ENCODE measurements around the gene GADD45G.

GADD45G gene

DNA sequence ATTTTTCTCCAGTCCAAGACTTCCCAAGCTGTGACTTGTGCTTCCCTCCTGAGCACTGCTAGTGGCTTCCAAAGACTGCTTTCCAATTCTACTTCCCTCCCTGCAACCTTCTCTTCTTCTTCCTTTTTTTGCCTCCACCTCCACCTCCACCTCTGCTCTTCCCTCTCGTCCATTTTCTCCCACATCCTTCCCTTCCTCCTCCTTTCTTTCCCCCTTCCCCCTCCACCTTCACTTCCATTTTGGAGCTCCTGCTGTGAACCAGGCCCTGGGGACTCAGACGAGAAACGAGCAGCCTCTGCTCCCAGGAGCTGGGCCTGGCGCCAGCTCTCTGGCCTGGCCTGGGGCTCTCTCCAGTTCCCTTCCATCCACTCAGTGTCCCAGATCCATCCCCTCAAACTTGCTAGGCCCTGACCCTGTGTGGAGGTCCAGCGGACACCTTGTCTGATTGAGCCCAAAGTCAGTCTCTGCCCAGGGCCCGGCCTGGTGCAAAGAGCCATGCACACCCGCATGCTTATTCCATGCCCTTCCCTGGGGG lies 5.6 kb downstream of the GADD45G start:
- DNase-seq, result no peak

DNA sequence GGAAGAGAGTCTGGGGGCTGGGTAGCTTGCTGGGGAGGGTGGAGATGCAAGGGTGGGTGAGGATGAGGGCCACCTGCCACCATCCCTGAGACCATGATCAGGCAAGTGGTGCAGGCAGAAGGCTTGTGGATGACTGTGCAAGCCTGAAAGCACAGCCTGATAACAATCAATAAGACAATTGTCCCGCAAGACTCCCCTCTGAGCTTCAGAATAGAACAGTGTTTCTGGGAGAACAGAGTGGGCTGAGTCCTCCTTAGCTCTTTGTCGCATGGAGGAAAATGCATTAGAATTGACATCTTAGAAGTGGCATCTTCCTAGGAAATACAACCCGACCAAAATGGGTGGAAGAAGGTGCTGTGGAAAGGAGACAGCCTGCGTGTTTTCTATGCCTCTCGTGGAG lies 6.6 kb downstream of the GADD45G start:
- no peak for DNase-seq

DNA sequence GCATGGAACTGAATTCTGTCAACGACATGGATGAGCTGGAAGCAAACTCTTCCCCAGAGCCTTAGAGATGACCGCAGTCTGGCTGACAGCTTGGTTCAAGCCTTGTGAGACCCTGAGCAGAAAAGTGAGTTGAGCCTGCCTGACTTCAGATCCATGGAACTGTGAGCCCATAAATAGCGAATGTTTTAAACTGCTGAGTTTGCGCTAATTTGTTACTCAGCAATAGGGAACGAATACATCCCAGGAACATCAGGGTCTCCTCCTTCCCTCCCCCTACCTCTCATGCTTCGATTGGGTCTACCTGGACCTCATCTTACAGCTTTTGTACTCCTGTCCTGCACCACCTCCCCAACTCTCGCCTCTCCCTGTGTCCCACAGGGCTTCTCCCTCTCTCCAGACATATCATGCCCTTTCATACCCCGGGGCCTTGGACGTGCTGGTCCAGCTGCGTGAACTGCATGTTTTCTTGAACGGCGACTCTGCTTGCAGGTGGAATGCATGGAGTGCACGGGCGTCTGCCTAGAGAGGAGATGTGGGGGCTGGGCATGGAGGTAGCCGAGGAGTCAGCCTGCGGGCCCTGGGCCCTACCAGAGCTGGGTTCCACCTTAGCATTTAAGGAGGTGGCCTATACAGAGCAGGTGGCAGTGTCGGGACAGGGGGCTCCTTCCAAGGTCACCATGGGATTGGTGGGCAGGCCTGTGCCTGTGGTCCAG lies 7.9 kb downstream of the GADD45G start:
- DNase-seq, result no peak

DNA sequence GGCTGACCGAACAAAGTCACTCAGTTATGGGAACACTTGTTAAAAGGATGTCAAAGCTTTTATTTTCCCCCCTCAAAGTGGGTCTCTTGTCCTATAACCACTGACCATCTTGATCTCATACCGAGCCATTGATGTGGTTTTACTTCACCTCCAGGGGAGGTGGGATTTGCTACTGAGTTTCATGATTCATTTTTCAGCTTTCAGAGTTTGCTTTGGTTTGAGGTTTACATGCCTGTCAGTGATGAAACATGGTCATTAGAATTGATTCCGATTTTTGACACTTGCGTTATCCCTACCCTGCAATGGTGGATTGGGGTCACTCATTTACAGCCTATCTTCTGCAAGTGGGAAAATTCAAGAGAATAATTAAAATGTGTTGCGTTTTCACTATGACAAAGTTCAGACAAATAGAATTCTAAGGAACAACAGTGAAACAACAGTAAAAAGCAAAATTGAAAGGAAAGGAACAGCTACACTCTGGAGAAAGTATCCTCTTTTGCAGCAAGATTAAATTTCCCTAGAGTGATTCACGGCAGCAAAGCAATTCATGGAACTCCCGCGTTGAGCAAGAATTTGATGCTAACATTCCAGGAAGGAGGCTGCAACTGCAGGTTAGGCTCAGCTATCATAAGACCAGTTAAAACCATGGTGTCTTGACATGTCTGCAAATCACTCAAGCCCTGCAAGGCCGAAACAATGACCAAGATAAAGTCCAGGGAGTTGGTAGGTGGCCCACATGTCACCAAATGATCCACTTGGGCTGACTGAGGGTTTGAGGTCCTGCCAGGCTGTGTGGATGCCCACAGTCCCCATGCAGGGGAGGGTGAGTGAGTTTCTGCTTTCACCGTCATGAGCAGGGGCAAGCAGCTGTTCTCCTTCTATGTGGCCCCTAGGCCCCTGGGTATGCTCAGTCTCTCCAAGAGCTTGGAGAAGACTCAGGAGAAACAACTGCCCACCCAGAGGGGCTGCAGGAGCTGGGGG lies 9.4 kb downstream of the GADD45G start:
- DNase-seq, result no peak

DNA sequence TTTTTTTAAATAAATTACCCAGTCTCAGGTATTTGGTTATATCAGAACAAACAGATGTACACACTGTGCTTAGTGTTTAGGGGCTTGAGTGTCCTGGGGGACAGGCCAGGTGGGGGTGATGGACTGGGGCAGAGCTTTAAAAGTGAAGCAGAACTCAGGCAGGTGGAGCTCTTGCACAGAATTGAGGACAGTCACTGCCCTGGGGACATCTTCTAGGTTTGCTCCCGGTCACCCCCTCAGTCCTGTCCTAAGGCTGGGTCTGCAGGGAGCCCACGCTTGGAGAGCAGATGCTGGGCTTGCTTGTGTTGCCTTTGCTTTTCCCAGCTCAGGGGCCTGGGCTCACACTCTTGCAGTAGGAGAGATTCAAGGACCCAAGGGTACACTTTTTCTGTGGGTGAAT lies 10.8 kb downstream of the GADD45G start:
- DNase-seq, result no peak

DNA sequence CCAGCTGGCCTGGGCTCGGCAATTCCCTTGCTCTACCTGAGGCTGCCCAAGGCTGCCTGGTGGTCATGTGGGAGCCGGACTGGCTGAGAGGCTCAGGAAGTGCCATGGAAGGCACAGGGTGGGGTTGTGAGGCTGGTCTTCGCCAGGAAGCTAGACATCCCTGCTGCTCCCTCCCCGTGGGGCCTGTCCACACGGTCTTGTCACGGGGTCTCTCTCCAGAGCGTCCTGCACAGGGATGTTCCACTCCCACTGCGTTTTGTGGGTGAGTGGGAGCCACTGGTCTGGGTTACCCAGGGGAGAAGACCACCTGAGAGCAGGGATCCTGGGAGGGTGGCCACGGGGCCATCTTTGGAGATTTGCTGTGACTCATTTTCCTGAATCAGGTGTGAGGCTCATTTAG lies 11.6 kb downstream of the GADD45G start:
- no peak for DNase-seq

DNA sequence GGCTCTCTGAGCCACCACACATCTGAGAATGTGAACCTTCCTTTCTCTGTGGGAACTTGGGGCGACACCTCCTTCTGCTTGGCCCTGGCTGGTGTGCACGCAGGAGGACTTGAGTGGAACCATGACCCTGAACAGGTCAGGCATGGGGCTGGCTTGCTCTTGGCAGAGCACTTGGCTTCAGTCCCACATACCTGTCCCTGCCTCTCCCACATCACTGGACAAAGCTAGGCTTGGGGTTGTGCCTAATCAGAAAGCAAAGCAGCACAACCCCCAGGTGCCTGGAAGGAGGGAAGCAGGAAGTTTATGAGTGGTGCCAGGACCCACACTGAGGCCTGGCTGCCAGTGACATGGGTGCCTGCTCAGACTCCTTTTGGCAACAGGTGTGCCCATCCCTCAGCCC lies 13.2 kb downstream of the GADD45G start:
- DNase-seq, result no peak

DNA sequence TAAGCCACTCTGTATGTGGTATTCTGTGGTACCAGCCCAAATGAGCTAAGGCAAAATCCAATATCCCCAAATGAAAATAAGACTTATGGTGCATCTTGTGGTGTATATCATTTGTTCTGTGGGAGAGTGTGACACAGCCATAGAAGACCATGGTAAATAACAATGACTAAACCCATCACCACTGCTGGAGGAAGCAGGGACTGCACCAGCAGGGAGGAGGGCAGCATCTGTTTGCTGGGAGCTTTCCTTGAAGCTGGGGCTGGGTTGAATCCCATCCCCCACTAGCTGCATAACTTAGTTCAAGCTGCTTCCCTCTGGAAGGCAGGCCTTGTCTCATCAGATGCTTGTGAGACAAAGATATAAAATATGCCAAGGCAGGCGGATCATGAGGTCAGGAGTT lies 14.2 kb downstream of the GADD45G start:
- DNase-seq, result no peak

DNA sequence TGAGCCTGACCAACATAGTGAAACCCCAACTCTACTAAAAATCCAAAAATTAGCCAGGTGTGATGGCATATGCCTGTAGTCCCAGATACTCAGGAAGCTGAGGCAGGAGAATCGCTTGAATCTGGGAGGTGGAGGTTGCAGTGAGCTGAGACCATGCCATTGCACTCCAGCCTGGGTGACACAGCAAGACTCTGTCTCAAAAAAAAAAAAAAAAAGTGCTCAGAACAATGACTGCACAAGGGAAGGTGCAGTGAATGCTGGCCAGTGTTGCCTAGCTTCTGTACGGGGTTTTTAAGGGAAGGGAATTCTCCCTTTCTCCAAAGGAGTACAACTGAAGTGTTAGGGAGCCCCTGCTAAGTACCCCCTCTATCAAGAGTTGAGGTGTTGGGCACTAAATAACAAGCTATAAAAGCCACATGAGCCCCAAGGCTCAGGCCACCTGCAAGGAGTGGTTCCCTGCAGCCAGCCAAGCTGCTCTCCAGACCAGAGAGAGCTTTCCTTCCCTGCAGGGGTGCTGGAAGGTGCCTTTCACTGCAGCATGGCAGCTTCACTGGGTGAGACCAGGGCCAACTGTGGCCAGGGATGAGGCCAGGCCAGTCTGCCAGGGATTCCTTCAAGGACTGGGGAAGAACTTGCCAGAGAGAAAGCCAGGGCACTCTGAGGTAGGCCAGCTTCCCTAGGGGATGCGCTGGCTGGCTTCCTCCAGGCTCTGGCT lies 14.8 kb downstream of the GADD45G start:
- no peak for DNase-seq

DNA sequence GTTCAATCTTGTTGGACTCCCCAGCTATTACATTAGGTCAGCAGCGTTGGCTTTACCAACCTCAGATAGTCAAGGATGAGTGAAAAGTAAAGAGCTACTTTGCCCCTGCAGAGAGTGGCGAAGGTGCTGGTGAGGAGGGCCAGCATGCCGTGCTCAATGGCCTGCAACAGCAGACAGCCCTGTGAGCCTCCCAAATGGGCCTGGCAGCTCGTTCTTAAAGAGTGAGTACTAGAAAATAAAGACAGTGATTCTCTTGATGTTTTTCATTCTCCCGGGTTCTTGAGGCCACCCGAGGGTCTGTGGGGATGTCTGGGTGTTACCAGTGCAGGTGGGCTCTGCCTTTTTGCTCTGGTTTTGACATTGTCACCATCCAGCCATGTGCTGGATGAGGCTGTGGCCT lies 16.2 kb downstream of the GADD45G start:
- DNase-seq, result no peak

DNA sequence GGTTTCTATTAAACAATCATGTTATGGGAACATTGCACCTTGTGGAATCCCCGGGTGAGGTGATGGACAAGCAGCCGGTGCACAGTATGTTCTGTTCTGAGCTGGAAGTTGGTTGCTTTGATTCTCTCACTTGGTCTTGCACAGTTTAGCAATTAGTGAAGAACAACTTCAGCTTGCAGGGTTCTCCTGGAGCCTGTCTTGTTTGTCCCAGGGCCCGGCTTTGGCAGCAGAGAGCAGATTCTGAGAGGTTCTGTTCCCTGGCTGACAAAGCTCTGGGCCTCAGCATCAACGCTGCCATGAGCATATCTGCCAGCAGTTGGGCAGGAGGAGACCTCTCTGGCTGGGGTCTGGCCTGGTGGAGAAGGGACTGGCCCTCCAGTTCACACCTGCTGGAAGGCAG lies 16.9 kb downstream of the GADD45G start:
- peak in 1 of 2 donors; percentile 13 for DNase-seq

DNA sequence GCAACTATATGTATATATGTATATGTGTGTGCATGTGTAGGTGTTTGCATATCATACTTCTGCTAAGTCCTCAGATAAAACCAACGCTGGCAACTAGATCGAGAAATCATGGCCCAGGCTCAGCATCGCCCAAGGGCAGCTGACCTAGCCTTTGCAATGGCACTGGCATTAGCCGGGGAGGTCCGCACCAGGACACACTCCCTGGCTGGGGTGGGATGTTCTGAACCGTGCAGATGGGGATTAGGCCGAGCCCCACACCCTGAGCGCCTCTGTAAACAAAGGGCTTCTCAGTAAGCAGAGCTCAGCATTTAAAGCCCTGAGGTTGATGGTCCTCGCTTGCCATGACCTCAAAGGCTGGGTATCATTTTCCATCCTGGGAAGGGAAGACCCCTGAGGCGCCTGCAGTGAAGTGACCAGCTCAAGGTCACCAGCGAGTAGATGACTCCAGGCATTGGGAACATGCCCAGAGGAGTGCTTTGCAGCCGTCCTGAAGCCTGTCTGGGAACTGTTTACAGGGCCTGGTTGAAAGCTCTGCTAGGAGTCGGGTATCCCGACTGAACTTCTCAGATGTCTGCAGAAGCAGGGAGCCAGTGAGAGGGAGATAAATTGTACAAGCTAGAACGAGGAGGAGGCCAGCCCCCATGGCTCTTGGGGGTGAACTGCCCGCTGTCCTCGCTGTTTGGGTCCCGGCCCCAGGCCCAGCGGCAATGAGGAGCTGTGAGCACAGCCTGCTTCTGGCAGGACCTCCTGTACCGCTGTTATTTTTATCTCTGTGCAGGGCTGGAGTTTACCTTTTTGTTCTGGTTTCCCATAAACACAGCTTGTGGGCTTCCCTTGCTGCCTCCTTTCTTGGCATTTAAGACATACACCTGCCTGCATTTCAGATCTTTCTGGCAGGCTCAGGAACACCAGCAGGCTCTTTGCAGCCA lies 18.4 kb downstream of the GADD45G start:
- DNase-seq, result peak in 1 of 2 donors; percentile 43

DNA sequence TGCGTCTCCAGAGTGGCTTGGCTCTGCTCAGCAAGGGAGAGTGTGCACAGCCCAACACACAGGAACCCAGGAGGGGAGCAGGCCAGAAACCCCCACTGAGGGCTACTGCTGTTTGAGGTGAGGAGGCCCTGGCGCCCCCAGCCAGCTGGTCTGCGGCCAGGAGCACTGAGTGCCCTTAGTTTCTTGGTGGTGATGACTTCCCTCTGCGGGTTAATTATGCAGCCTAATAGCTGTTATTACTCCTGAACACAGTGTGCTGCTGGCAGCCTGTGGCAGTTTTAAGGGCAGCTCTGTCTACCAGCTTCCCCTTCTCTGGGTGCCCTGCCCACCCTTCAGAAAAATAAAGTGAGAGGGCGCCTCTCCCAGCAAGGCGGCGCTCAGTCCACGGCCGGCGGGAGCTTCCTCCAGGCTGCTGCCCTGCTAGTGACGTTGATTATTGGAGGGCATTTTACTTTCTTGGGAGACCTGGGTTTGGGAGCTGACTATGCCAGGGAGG lies 19.2 kb downstream of the GADD45G start:
- peak; percentile 45 to 56 for DNase-seq

DNA sequence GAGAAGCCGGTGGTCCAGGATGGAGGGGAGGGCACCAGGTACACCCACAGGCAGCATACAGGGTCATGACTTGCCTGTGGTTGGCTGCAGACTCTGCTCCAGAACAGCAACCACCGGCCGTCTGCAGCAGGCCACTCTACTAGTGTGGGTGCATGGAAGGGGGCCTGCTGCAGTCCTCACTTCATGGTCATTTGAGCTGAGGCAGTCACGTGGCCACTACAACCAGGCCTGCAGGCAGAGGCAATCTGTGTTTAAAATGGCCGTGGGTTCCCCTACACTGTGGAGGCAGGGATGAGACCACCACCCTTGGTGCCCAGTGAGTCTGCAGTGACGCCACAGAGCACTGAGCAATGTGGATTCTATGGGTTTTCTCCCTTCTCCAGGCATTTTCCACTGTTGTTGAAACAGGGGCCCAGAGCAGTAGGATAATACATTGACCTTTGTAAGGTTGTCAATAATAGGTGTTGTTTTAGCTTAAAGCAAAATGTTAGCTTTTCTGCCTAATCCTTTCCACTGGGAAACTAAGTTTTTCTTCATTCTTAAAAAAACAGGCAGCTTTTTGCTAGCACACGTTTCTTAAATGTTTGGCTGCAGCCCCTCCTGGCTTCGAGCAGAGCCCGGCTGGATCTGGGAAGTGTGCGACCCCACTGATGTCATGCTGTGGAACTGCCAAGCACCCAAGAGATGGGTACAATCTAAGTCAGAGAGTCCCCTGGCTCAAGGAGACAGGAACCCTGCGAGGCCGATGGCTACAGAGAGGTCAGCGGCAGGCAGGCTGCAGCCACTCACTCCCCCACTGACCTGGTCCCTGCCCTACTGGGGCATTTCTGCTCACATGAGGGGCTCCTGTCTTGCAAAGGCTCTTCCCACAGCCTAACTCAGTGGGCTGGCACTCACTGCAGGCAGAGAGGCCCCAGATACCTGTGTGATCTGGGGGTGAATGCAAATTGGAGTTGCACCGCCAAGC lies 21.2 kb downstream of the GADD45G start:
- DNase-seq, result no peak

DNA sequence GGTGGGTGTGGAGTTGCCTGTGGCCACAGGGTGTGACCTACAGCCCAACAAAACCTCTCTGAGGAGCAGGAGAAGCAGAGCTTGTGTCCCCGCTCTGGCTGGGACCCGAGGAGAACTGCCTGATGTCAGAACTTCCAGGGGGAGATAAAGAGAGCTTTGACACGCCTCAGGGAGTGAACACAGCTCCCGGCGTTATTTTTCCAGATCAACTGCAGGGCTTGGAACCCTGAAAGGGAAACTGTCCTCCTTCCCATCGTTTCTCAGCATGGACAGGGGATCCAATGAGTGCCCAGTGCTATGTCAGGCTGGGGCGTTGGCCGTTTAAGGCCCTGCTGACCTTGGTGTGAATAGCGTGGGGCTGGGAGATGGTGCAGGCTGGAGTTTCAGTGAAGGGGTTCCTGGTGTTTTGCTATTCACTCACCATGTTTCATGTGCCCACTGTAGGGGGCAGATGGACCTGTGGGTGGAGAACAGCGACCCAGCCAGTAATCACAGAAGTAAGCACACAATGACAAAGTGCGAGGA lies 22.0 kb downstream of the GADD45G start:
- no peak for DNase-seq

DNA sequence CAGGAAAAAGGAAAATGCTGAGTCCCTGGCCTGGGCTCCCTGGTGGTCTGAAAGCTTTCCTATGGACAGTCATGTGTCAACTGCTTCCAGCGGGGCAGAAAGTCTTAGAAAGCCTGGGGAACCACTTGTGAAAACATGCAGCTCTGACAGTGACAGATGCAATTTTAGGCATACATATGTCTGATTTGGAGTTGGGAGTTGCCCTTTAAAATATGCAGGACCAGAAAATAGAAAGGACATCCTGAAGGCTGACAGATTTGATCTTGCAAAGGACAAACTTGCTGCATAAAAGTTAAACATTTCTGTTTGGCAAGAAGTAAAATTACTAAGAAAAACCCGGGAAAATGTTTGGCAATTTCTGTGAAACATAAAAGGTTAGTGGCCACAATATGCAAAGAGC lies 23.8 kb downstream of the GADD45G start:
- DNase-seq, result no peak

DNA sequence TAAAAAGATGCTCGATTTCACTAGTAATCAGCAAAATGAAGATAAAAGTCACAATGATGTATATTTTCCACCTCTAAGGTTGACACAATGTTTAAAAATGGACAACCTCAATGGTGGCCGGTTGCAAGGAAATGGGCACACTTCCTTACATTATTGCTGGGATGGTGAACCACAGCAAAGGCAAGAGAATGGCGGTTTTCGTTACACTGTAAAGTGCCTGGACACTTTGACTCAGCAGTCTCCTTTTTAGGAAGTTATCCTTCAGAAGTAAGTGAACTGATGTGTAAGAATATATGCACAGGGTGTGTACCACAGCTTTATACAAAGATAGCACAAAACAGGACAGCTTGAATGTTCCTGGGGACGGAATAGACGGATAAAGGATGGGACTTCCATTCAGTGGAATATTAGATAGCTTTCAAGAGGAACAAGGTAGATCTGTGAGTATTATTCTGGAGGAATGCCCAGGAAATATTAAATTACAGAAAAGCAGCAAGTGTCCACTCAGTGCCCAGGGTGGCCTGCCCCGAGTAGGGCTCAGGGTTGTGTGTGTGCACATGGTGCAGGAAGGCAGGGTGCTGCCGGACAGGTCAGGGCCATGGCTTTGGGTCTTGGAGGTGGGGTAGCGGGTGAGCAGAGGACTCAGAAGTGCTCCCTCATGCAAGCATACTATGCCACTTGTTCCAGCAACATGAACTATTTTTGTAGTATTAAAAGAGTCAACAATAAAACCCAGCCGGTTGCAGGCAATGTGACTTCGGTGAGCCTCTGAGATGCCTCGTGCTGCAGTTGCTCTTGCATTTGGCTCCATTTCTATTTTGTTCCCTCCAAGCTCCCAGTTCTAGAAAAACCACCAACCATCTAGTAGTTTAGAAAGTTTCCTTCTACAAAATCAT lies 24.5 kb downstream of the GADD45G start:
- DNase-seq, result no peak

DNA sequence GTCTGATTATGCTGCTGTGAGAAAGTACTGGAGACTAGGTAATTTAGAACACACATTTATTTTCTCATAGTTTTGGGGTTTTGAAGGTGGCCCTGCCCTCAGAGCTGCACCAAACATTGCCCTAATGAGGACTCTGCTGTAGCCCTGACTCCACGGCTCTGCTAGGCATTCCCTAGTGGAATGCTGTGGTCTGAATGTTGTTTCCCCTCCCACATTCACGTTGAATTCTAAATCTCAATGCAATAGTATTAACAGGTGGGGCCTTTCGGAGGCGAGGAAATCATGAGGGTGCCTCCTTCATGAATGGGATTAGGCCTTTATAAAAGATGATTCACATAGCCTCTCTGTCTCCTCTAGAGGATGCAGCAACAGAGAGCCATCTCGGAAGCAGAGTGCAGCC lies 25.7 kb downstream of the GADD45G start:
- DNase-seq, result no peak

DNA sequence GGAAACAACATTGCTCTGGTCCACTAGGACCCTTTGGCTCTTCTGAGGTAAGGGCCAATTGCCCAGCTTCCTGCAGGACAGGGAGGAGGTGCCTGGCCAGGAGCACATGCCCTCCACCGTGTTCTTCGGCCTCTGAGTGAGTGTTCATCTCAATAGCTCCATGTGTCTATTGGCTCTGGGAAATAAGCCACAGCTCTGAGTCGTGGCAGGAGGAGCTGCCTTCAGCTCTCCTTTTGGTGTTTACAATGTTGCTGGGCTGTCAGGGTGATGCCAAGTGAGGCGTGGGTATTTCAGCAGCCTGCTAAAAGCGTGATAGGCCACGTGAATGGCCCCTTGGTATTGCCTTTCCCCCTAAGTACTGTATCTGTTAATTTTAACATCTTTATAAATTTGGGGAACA lies 26.6 kb downstream of the GADD45G start:
- peak in 1 of 2 donors; percentile 37 for DNase-seq

All from hippocampal formation (tissue), 2 donors.